HuH-7.5 (cell line): Measurements from ENCODE around the gene NEK1.

Experiments used
- DNase-seq: peaks from one replicate; pipeline ENCODE4 v3.0.0; 2011; ENCODE audit warnings: low spot score

NEK1 gene

DNA sequence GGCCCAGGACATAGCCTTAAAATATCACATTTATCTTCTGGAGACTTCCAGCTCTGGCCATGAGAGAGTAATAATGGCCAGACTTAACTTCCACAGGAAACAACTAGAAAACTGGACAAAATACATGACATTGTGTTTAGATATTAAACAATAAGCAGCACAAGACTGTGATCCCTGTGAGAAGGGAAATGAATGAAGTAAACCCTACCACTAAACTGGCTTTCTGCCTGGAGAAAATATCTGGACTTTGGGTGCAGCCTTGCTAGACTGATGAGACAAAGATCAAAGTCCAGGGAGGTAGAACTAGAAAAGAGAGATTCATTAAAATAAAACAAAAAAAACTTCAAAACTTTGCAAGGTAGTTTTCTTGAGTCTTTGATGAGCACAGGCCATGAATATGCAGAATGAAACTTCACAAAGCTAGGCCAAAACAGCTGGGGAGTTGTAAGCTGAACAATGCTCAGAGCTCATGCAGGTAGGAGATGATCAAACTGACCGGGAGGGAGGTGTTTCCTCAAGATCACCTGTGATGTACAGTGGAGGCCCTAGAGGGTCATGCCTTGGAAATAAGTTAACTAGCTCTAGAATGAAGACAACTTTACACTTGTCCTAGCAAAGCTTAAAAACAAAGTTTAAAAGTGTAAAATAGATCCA, 194.6 kb downstream of the NEK1 start:
- DNase-seq = no peak

DNA sequence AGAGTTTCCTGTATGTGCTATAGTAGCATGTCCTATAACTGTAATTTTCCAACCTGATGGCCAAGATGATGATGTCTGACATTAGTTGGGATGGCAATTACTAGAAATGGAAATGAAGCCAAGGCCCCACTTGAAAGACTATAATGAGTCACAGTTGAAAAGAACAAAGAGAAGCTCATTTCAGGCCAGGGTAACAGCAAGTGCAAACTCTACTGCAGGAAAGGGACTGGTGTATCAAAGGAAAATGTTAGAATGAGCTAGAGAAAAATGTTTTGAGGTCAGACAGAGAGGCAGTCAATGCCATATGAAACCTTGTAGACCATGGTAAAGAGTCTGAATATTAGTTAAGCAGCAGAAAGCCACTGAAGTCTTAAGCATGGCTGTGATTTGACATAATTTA, 195.4 kb downstream of the NEK1 start:
- DNase-seq = no peak

DNA sequence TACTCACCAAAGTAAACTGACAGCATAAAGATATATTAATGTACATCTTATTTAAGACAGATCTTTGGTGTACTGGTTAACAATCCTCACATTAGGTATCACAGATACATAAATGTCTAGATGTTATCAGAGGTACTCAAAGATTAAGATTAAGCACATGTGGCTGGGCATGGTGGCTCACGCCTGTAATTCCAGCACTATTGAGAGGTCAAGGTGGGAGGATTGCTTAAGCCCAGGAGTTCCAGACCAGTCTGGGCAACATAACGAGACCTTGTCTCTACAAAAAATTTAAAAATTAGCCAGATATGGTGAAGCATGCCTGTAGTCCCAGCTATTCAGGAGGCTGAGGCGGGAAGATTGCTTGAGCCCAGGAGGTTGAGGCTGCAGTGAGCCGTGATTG, 195.9 kb downstream of the NEK1 start:
- no peak for DNase-seq

DNA sequence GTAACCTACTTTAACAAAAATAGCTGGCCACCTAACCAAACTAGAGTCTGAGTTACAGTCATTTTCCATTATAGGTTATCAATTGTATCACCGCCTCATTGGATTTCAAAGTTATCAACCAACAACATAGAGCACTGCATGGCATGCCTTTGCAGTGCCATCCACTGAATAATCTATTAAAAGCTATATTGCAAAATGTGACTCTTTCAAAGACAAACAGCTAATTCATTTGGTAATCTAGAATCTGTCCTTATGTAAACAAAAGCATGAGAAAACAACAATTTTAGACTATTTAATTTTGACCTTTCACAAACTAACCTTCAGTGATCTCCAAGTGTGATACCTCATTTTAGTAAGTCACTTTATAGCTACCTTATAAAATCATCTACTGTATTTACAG, 197.5 kb downstream of the NEK1 start:
- no peak for DNase-seq

DNA sequence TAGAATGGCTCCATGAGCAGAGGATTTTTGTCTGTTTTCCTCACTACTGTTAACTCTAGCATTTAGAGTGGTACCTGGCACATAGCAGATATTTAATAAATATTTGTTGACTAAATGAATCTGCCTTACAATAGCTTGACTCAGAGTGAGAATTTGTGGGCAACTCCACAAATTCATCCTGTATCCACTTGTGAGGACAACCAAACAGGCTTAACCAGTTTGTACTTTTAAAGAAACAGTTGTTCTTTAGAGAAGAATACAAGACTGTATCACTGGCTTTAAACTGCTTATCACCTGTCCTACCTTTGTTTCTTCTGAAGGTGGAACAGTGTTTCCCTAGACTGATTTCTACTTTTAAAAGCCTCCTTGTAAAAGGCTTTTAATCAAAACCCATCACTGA, 200.3 kb downstream of the NEK1 start:
- no peak for DNase-seq

DNA sequence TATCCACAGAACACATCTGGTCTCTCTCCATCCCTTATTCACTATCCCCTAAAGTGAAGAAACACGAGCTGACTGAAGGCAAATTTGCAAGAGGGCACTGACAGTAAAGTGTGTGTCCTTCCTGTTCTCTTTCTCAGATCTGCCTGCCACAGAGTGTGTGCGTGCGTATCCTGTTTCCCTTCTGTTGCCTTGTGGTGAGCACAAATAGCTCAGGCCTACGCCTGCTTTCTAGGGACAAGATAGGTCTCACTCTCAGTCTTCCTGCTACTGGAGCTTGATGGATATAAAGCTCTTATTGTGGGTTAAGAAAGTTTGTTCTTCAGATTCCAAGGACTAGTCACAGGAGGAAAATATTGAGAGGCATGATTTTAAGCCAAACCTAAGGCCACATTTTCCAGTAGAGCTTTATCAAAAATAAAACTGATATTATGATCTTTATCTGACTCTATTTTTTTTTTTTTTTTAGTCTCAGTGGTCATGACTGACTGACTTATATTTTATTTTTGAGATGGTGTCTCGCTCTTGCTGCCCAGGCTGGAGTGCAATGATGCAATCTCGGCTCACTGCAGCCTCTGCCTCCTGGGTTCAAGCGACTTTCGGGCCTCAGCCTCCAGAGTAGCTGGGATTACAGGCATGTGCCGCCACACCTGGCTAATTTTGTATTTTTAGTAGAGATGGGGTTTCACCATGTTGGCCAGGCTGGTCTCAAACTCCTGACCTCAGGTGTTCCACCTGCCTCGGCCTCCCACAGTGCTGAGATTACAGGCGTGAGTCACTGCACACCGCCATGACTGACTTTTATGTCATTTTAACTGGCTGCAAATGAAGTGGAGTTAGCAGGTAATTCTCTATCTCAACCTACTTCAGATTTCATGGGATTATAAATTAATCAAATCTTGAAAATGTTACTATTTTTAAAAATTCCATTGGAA, 201.3 kb downstream of the NEK1 start:
- DNase-seq = no peak

DNA sequence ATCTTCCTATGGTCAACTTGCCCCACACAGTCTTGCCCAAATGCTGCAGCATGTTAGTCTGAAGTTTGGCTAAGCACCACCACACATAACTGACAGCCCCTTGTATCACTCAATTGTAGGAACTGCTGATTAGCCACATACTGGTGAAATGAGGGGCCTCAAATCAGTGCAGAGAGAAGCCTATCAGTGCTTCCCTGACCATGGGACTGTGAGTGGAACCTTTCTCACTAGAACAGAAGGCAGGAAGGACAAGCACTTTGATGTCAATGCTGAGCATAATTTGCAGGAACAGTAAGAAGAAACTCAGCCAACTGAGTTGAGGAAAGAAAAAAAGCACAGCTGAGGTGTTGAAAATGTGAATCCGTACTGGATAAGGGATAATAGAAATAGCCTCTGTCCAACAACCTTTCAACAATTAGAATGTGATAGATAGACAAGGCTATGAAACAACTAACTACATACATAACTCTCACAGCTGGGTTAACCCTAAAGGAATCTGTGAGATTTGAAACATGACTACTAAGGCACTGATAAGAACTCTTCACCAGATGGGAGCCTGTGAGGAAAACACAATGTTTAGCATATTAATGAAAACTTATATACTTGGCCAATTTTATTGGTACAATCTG, 205.1 kb downstream of the NEK1 start:
- no peak for DNase-seq

DNA sequence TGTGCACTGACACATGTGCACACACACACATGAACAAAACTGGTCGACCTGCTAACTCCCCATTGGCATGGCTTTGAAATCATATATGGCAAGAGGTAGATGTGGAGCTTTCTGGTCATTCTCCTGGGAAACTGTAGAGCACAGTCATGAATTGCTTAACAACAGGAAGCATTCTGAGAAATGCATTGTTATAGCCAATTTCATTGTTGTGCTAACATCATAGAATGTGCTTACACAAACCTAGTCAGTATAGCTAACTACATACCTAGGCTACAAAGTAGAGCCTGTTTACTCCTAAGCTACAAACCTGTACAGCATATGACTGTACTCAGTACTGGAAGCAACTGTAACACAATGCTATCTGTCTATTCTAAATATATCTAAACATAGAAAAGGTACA, 207.4 kb downstream of the NEK1 start:
- DNase-seq = no peak

DNA sequence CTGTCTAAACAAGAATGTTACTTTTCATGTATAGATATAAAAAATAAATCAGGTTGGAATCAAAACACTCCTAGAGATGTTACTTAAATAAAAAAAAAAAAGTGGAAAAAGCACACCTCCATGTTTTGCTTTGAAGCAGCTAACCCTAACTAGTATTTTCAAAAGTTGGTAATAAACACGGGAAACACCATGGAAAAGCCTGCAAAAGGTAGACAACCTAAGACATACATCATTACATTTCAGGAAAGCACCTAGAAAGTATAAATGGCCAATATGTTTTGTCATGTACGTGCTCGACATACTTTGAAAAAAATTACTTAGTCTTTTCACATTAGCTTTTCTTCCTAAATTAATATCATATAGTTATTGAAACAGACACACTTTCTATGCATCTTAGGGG, 211.6 kb downstream of the NEK1 start:
- DNase-seq = no peak

DNA sequence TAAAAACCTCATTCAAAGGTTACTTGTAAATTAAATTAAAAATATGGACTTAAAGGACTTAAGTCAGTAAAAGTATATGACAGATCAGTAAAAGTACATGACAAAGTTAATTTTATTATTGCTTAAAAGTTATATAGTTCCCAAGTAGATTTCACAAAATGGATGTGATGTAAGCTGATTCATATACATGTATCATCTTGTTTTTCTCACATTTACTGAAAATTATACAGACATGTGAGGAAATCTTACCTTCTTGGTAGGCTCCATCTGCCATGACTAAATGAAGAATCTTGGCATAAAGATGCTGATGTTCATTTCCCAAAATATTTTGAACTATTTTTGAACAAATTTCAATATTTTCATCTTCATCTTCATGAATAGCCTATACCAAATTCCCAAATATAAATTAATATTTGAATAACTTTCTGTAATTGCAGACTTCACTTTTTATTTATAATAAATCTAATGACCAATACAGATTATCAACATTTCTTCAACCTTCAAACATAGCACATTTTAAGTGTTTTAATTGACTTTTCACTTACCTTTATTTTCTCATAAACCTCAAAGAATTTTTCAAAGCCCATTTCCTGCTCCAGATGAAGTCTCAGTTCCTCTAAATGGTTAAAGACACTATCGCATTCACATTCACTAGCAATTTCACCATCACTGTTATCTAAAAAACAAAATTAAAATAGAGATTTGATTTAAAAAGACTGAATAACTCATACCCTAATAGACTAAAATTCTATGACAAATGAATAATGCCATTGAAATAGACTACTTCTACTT, 212.2 kb downstream of the NEK1 start:
- no peak for DNase-seq

DNA sequence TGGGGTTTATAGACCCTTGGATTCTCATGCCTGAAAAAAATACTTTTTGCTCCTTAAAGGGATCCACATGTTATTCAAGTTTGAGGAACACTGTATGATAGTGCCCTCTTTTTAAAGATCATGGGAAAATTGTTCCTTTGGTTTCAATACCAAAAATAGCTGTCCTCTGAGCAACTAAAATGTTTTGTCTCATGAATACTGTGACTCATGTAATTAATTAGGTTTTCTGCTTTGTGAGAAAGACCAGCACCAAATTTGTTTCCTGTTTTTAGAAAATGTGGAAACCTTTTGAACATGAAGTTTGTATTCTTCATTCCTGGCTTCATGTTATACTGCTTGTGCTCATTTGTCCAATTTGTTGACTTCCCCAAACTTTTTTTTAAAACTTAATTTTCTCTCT, 214.1 kb downstream of the NEK1 start:
- DNase-seq = no peak

DNA sequence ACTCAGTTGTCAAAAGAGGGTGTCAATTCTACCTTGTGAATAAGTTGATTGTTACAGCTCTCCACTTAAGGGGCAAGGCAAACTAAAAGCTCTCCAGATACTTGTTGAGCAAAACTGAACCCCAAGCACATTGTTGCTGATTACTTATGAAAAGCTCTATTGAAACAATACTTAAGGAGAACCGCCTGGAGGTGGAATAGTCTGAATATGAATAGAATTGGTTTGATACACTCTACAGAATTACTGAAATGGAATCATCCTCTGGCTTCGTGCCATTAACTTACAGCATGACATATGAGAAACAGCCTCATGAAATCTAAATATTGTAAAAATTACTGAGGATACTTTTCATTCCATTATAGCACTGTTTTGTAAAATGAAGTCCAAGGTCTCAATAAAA, 214.6 kb downstream of the NEK1 start:
- DNase-seq = no peak

DNA sequence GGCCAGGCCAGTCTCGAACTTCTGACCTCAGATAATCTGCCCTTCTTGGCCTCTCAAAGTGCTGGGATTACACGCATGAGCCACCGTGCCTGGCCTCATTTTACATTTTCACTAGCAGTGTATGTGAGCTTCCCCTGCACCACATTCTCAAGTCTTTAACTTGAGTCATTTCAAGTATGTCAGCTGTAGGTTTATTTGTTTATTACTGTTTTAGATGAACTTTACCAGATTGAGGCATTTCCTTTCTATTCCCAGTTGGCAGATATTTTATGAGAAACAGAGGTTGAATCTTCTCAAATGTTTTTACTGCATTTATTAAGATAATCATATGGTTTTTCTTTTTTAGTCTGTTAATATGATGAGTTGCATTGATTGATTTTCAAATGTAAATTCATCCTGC, 227.0 kb downstream of the NEK1 start:
- no peak for DNase-seq

DNA sequence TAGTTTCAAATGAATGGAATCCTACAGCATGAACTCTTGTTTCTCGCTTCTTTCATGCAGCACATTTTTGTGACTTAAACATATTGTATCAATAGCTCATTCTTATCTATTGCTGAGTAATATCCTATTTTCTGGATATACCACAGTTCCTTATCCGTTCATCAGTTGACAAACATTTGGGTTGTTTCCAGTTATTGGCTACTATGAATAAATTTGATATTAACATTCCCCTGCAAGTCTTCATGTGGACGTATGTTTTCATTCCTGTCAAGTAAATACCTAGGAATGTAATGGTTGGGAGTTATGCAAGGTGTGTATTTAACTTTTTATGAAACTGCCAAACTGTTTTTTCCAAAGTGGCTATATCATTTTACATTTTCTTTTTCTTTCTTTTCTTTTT, 227.6 kb downstream of the NEK1 start:
- no peak for DNase-seq

DNA sequence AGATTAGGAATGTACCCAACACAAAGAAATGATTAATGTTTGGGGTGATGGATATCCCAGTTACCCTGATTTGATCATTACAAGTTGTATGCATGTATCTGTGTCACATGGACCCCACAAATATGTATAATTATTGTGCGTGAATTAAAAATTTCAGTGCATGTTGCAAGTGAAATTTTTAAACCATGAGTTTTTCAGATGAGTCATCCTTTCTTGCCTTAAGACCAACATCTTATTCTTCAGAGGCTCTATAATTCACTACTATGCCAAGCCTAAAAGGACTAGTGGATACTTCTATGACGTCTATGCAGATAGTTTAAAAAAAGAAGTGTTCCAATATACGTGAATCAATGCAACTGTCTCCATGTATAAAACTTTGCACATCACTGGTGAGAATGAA, 228.7 kb downstream of the NEK1 start:
- no peak for DNase-seq

DNA sequence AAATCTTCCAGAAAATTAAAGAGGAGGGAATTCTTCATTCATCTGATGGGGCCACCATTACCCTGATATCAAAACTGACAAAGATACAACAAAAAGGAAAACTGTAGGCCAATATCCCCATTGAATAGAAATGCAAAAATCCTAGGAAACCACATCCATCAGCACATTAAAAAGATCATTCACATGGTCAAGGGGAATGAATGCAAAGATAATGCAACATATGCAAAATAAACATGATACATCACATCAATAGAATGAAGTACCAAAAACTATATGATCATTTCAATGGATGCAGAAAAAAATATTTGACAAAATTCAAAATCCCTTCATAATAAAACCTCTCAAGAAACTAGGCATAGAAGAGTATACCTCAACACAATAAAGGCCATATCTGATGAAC, 232.7 kb downstream of the NEK1 start:
- DNase-seq = no peak

DNA sequence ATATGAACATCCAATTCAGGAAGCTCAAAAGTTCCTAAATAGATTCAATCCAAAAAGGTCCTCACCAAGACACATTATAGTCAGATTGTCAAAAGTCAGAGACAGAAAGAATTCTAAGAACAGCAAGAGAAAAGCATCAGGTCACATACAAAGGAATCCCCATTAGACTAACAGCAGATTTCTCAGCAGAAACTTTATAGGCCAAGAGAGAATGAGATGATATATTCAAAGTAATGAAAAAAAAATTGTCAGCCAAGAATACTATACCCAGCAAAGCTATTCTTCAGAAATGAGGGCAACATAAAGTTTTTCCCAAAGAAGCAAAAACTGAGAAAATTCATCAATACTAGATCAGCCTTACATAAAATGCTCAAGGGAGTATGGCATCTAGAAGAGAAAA, 235.0 kb downstream of the NEK1 start:
- DNase-seq = no peak

DNA sequence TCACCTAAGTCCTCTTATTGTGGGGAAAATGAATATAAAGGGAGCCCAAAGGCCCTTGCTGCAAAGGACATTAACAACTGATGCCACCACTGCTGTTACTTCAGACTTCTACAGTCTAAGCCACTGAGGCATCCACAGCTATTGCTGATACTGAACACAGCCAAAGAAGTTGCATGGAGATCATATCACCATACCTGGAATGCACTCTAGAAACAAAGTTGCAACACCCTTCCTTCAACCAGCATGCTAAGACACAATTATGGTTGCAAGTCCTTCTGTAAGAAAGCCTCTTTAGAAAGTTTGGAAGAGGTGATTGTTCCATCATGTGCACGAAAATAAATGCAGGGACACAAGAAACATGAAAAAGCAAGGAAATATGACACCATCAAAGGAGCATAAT, 236.0 kb downstream of the NEK1 start:
- no peak for DNase-seq

DNA sequence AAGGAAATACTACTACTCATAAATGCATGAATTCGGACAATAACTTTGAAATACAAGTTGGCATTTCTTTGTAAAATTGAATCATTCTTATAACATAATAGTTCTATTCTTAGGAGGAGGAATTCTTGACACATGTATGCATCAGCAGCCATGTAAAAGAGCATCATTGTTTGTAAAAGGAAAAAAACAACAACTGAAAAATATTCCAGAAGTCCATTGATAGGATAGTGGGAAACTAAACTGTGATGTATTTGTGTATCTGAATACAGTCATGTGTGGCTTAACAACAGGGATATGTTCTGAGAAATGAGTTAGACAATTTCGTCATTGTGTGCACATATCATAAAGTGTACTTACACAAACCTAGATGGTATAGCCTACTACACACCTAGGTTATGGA, 239.6 kb downstream of the NEK1 start:
- no peak for DNase-seq

DNA sequence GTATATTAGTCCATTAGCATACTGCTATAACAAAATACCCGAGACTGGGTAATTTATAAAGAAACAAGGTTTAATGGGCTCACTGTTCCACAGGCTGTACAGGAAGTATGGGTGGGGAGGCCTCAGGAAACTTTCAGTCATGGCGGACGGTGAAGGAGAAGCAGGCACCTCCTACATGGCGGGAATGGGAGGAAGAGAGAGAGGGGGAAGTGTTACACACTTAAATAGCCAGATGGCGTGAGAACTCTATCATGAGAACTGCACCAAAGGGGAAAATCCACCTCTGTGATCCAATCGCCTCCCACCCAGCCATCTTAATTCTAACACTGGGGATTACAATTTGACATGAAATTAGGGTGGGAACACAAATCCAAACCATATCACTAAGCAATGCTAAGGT, 242.7 kb downstream of the NEK1 start:
- no peak for DNase-seq

DNA sequence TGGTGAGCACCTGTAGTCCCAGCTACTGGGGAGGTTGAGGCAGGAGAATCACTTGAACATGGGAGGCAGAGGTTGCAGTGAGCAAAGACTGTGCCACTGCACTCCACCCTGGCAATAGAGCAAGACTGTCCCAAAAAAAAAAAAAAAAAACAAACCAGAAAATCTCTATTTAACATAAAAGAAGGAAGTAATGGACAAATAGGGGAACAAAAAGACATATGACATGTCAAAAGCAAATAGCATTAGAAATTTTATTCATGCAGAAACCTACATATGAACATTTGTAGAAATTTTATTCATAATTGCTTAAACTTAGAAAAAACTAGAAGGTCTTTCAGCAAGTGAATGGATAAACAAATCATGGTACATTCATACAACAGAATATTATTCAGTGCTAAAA, 244.6 kb downstream of the NEK1 start:
- no peak for DNase-seq

DNA sequence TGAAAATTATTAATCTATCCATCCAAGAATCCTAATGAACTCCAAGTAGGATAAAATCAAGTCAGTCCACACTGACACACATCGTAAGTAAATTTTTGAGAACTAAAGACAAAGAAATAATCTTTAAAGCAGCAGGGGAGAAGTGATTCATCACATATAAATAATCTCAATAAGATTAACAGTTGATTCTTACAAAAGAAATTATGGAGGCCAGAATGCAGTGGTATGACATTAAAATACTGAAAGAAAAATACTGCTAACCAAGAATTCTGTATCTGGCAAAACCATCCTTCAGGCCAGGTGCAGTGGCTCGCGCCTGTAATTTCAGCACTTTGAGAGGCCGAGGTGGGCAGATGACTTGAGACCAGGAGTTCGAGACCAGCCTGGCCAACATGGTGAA, 245.6 kb downstream of the NEK1 start:
- DNase-seq = no peak

DNA sequence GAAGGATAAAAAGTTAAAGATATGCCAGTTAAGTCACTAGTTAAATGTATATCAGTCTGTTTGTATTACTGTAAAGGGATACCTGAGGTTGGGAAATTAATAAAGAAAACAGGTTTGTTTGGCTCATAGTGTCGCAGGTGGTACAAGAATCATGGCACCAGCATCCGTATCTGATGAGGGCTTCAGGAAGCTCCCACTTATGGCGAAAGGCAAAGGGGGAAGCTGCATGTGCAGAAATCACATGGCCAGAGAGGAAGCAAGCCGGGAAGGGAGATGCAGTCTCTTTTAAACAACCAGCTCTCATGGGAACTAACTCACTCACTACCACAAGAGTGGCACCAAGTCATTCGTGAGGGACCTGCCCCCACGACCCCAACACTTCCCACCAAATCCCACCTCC, 249.8 kb downstream of the NEK1 start:
- DNase-seq = no peak
